HepG2 (cell line): Measurements from ENCODE around the gene TOMM6. TPM values are rescaled to one million over a fixed set of nuclear protein-coding genes. Genes with fewer than 3 reads are reported as not detected.

Experiments used
- AGO2 ChIP-seq: fragments of 200-400 bp; formaldehyde crosslinking; optimal IDR thresholded peaks from 2 replicates; pipeline ENCODE3; 2017; ENCODE audit warnings: mild to moderate bottlenecking, low read depth, low read length, moderate library complexity
- FOSL2 ChIP-seq: sonication (generic); formaldehyde crosslinking; IDR thresholded peaks from 2 replicates; pipeline ENCODE4 v1.4.0; 2020; ENCODE audit warnings: missing genetic modification reagents
- HDAC2 ChIP-seq: sonication (generic); formaldehyde crosslinking; IDR thresholded peaks from 2 replicates; pipeline ENCODE4 v1.4.0; 2020; ENCODE audit warnings: missing genetic modification reagents
- PAWR ChIP-seq: sonication (generic); formaldehyde crosslinking; IDR thresholded peaks from 2 replicates; pipeline ENCODE4 v1.4.0; 2020; ENCODE audit warnings: missing genetic modification reagents, mild to moderate bottlenecking, borderline replicate concordance
- POLR2G ChIP-seq: fragments of 200-400 bp; formaldehyde crosslinking; IDR thresholded peaks from 2 replicates; pipeline ENCODE4 v1.6.1; 2018; ENCODE audit warnings: mild to moderate bottlenecking, low read depth, low read length, moderate library complexity
- SPEN ChIP-seq: sonication (generic); formaldehyde crosslinking; IDR thresholded peaks from 2 replicates; pipeline ENCODE4 v1.5.1; 2020; ENCODE audit warnings: low read depth, mild to moderate bottlenecking, missing genetic modification reagents
- TAF1 ChIP-seq: sonication (generic); formaldehyde crosslinking; IDR thresholded peaks from 2 replicates; pipeline ENCODE4 v1.4.0; 2020; ENCODE audit warnings: missing genetic modification reagents
- ZBTB38 ChIP-seq: sonication (generic); formaldehyde crosslinking; IDR thresholded peaks from 2 replicates; pipeline ENCODE4 v1.5.1; 2020; ENCODE audit warnings: mild to moderate bottlenecking, missing genetic modification reagents
- ZFX ChIP-seq: sonication (generic); formaldehyde crosslinking; IDR thresholded peaks from 2 replicates; pipeline ENCODE4 v1.4.0; 2020; ENCODE audit warnings: mild to moderate bottlenecking, low read depth, missing genetic modification reagents, moderate library complexity
- ZFY ChIP-seq: sonication (generic); formaldehyde crosslinking; IDR thresholded peaks from 2 replicates; pipeline ENCODE4 v1.4.0; 2020; ENCODE audit warnings: missing genetic modification reagents
- ZMYM4 ChIP-seq: sonication (generic); formaldehyde crosslinking; IDR thresholded peaks from 2 replicates; pipeline ENCODE4 v1.8.1; 2023; ENCODE audit warnings: mild to moderate bottlenecking, missing genetic modification reagents
- ZNF580 ChIP-seq: IDR thresholded peaks from 2 replicates; pipeline ENCODE4 v1.6.1; 2016; ENCODE audit warnings: low read depth, borderline replicate concordance
- ZNF687 ChIP-seq: sonication (generic); formaldehyde crosslinking; IDR thresholded peaks from 2 replicates; pipeline ENCODE4 v1.5.1; 2020; ENCODE audit warnings: mild to moderate bottlenecking, missing genetic modification reagents, moderate library complexity
- ZNF691 ChIP-seq: sonication (generic); formaldehyde crosslinking; IDR thresholded peaks from 2 replicates; pipeline ENCODE4 v1.4.0; 2020; ENCODE audit warnings: missing genetic modification reagents, low read depth, mild to moderate bottlenecking, borderline replicate concordance
- ZNF800 ChIP-seq: sonication (generic); formaldehyde crosslinking; IDR thresholded peaks from 2 replicates; pipeline ENCODE4 v1.4.0; 2020; ENCODE audit warnings: missing genetic modification reagents
- ZNF891 ChIP-seq: sonication (generic); formaldehyde crosslinking; IDR thresholded peaks from 2 replicates; pipeline ENCODE4 v1.5.0; 2020; ENCODE audit warnings: mild to moderate bottlenecking, missing genetic modification reagents
- polyA plus RNA-seq, 8 experiments: library from polyadenylated mRNA; depleted of rRNA in 3 of 8; stranded (reverse) in 7 of 8; unstranded in 1 of 8; fragments of >200 nt; fragmentation: Illumina TruSeq in 4 of 8; extraction: Trizol in 4 of 8; gene quantifications; 2 replicates each; pipeline versions ENCODE4 v1.2.1 to v1.2.3, GENCODE V29; 2011 to 2016; ENCODE audit warnings: low read depth in 4 of 8, missing spikeins in 1 of 8, mixed read lengths in 1 of 8; ENCODE audit not compliant: insufficient read depth in 1 of 8
- total RNA-seq, 5 experiments: library from RNA; depleted of rRNA; stranded (reverse); fragments of >200 nt; fragmentation: Illumina TruSeq; extraction: Trizol; gene quantifications; 2 replicates each; pipeline ENCODE4 v1.2.3, GENCODE V29; 2016; ENCODE audit warnings: low read depth in 1 of 5
- TF ChIP-seq, protein P1 (sequence below): sonication (generic); formaldehyde crosslinking; IDR thresholded peaks from 2 replicates; pipeline ENCODE4 v1.9.0; 2022; ENCODE audit warnings: low read depth, missing genetic modification reagents

TOMM6 gene
- total and polyA plus RNA-seq, 2 of the 13 experiments (the other 11 are each of a cell fraction or from before 2014, with no cell fraction given), result 320 to 321 TPM

DNA sequence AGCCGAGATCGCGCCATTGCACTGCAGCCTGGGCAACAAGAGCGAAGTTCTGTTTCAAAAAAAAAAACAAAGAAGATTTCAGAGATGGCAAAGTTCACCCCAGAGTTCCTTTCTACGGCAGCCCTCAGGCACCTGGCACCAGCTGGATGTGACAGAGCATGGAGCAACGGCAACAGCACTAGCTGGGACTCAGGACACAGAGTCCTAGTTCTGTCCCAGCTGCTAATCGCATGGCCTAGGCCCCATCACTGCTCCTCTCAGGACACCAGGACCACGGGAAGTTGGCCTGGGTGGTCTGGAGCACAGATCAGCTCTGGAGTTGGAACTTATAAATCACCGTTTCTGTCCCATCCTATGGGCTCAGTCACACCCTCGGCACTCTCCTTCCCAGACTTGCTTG is 41.4 kb upstream of the TOMM6 start (continued):
- TF ChIP-seq, protein P1, sequence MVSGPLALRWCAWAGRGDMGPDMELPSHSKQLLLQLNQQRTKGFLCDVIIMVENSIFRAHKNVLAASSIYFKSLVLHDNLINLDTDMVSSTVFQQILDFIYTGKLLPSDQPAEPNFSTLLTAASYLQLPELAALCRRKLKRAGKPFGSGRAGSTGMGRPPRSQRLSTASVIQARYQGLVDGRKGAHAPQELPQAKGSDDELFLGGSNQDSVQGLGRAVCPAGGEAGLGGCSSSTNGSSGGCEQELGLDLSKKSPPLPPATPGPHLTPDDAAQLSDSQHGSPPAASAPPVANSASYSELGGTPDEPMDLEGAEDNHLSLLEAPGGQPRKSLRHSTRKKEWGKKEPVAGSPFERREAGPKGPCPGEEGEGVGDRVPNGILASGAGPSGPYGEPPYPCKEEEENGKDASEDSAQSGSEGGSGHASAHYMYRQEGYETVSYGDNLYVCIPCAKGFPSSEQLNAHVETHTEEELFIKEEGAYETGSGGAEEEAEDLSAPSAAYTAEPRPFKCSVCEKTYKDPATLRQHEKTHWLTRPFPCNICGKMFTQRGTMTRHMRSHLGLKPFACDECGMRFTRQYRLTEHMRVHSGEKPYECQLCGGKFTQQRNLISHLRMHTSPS (CRISPR knock-in tag), result peak; percentile 42; the same call in 1 of the 2 replicates
- TF ChIP-seq HDAC2 (CRISPR knock-in tag) (0 out of 2 replicates have a peak, but pooled peaks have one; percentile 18), ZFY (CRISPR knock-in tag) (no peak), PAWR (CRISPR knock-in tag) (no peak), FOSL2 (CRISPR knock-in tag) (0 out of 2 replicates have a peak, but pooled peaks have one; percentile 1), ZBTB38 (CRISPR knock-in tag) (peak; percentile 97), ZNF580 (CRISPR knock-in tag) (0 out of 2 replicates have a peak, but pooled peaks have one; percentile 11), SPEN (CRISPR knock-in tag) (0 out of 2 replicates have a peak, but pooled peaks have one; percentile 26), ZMYM4 (CRISPR knock-in tag) (0 out of 2 replicates have a peak, but pooled peaks have one; percentile 8), ZFX (0 out of 2 replicates have a peak, but pooled peaks have one; percentile 38), AGO2 (peak; percentile 69), POLR2G (0 out of 2 replicates have a peak, but pooled peaks have one; percentile 36), ZNF687 (CRISPR knock-in tag) (peak; percentile 48; the same call in 1 of the 2 replicates), TAF1 (CRISPR knock-in tag) (peak; percentile 14; the same call in 1 of the 2 replicates), ZNF800 (no peak), ZNF891 (CRISPR knock-in tag) (0 out of 2 replicates have a peak, but pooled peaks have one; percentile 45), ZNF691 (CRISPR knock-in tag) (no peak)
